Natural killer cell (primary cell): ENCODE results near the gene MN1. TPM values are rescaled to one million over a fixed set of nuclear protein-coding genes. Genes with fewer than 3 reads are reported as not detected.

Experiments
- ATAC-seq, 3 donors: fragments of 150-1000 bp in 2 of 3; fragments of 200-7000 bp in 1 of 3; cut with Tn5 transposase; 1 replicate in 1 of 3; 2 replicates in 2 of 3; pipeline ENCODE4 v1.10.0; 2021; ENCODE audit warnings: mild to moderate bottlenecking in 2 of 3, moderate library complexity in 2 of 3
- DNase-seq, 2 donors: peaks; one replicate each; pipeline versions ENCODE4 v3.0.0 to v3.0.0-alpha.2; 2013 to 2021; ENCODE audit warnings: mixed read lengths in 1 of 2
- H3K27ac ChIP-seq: one replicate; pipeline ENCODE4 v1.5.1; 2013; ENCODE audit warnings: mild to moderate bottlenecking, low read length
- H3K27me3 ChIP-seq: one replicate; pipeline ENCODE4 v1.6.1; 2013; ENCODE audit warnings: low read length; ENCODE audit not compliant: control insufficient read depth, insufficient read depth
- H3K36me3 ChIP-seq: one replicate; pipeline ENCODE4 v1.6.1; 2013; ENCODE audit warnings: low read length; ENCODE audit not compliant: control insufficient read depth, insufficient read depth
- H3K4me1 ChIP-seq: one replicate; pipeline ENCODE4 v1.6.1; 2013; ENCODE audit warnings: low read length; ENCODE audit not compliant: control insufficient read depth, insufficient read depth
- H3K4me3 ChIP-seq: one replicate; pipeline ENCODE4 v1.5.1; 2013; ENCODE audit warnings: low read length
- H3K9me3 ChIP-seq: one replicate; pipeline ENCODE4 v1.6.1; 2013; ENCODE audit warnings: low read length; ENCODE audit not compliant: control insufficient read depth, insufficient read depth
- H3K27ac Mint-ChIP-seq, 2 donors: one replicate each; pipeline ENCODE4 v1.8.0; 2022; ENCODE audit warnings: mild to moderate bottlenecking in 2 of 2, mixed read lengths in 2 of 2, moderate library complexity in 1 of 2
- H3K27me3 Mint-ChIP-seq, 2 donors: one replicate each; pipeline ENCODE4 v1.8.0; 2022; ENCODE audit warnings: low read depth in 2 of 2, mixed read lengths in 2 of 2
- H3K36me3 Mint-ChIP-seq: one replicate; pipeline ENCODE4 v1.8.0; 2022; ENCODE audit warnings: mixed read lengths
- H3K4me1 Mint-ChIP-seq, 2 donors: one replicate each; pipeline ENCODE4 v1.8.0; 2022; ENCODE audit warnings: mixed read lengths in 2 of 2
- H3K4me3 Mint-ChIP-seq: one replicate; pipeline ENCODE4 v1.8.0; 2022; ENCODE audit warnings: mild to moderate bottlenecking, moderate library complexity, mixed read lengths
- H3K9me3 Mint-ChIP-seq, 2 donors: one replicate each; pipeline ENCODE4 v1.8.0; 2022; ENCODE audit warnings: mixed read lengths in 2 of 2
- WGBS: methylation state at CpG from one replicate; pipeline ENCODE4 v1.1.7; 2013; ENCODE audit warnings: missing lambda C conversion rate; ENCODE audit not compliant: insufficient coverage; 5-methylcytosine and 5-hydroxymethylcytosine counted together
- intact Hi-C: fragments of 100-400 bp; cut with micrococcal nuclease; formaldehyde crosslinking; loops from one replicate; pipeline ENCODE4 v1.14.2; 2022
- total RNA-seq, 4 donors: library from RNA; stranded (reverse); fragments of 120-200 nt in 1 of 4; gene quantifications; one replicate each; pipeline versions ENCODE4 v1.2.3 to v1.2.4, GENCODE V29; 2013 to 2022
- TF ChIP-seq, protein P1 (sequence below): fragments of 200-600 bp; IDR thresholded peaks from one replicate; pipeline ENCODE4 v1.8.0; 2022; ENCODE audit warnings: antibody characterized with exemption

Gene MN1
- total RNA-seq, 3 donors from 2014 or later (not counting 1 experiment from before 2014, with no cell fraction given): 0.39 to 0.83 (median 0.82) TPM

DNA sequence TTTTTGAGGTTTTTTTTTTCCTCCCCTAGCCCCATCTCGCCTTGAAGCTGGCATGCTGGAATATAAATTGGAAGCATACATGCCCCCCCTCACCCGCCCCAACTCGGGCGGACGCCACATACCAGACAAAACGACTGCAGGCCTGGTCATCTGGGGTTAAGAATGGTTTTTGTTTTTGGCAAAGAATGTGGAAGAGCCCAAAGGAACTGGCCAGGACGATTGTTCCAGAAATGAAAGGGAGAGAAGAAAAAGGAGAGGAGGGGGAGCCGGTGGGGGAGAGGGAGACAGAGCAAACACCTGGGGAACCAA lies 25.0 kb downstream of the MN1 start:
- WGBS: 58% methylated on average over 8 of the region's 8 CpGs
- H3K36me3 Mint-ChIP-seq: no peaks in the 10 kb centered on the region
- no peaks in the 10 kb centered on the region for H3K27me3 Mint-ChIP-seq
- no peaks in the 10 kb centered on the region for H3K9me3 Mint-ChIP-seq
- H3K36me3 ChIP-seq: no peaks in the 10 kb centered on the region
- H3K27ac Mint-ChIP-seq: no peak overlapping the region
- DNase-seq (no peak), ATAC-seq (no peak)
- H3K4me3 ChIP-seq: no peak overlapping the region
- H3K27ac ChIP-seq: no peak overlapping the region
- no peaks in the 10 kb centered on the region for H3K27me3 ChIP-seq
- H3K4me1 Mint-ChIP-seq: no peaks in the 10 kb centered on the region
- no peaks in the 10 kb centered on the region for H3K9me3 ChIP-seq
- H3K4me1 ChIP-seq: no peaks in the 10 kb centered on the region
- TF ChIP-seq, protein P1, sequence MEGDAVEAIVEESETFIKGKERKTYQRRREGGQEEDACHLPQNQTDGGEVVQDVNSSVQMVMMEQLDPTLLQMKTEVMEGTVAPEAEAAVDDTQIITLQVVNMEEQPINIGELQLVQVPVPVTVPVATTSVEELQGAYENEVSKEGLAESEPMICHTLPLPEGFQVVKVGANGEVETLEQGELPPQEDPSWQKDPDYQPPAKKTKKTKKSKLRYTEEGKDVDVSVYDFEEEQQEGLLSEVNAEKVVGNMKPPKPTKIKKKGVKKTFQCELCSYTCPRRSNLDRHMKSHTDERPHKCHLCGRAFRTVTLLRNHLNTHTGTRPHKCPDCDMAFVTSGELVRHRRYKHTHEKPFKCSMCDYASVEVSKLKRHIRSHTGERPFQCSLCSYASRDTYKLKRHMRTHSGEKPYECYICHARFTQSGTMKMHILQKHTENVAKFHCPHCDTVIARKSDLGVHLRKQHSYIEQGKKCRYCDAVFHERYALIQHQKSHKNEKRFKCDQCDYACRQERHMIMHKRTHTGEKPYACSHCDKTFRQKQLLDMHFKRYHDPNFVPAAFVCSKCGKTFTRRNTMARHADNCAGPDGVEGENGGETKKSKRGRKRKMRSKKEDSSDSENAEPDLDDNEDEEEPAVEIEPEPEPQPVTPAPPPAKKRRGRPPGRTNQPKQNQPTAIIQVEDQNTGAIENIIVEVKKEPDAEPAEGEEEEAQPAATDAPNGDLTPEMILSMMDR: no peak
- no peak overlapping the region for H3K4me3 Mint-ChIP-seq
- intact Hi-C loops: no loop called here

GRCh38 chr22:27775758-27776649 lies 25.6 kb downstream of the MN1 start:
- Mint-ChIP-seq H3K36me3 (no peaks in the 10 kb centered on the region), H3K27ac (no peak overlapping the region), H3K4me1 (no peaks in the 10 kb centered on the region), H3K9me3 (no peaks in the 10 kb centered on the region), H3K27me3 (no peaks in the 10 kb centered on the region), H3K4me3 (no peak overlapping the region)
- Histone ChIP-seq H3K27me3 (no peaks in the 10 kb centered on the region), H3K4me3 (no peak overlapping the region), H3K27ac (no peak overlapping the region), H3K9me3 (no peaks in the 10 kb centered on the region), H3K36me3 (no peaks in the 10 kb centered on the region), H3K4me1 (no peaks in the 10 kb centered on the region)
- WGBS: 26% methylated on average over 17 of the region's 17 CpGs
- DNase-seq: no peak
- ATAC-seq: no peak
- TF ChIP-seq, protein P1: no peak
- intact Hi-C loops: no loop called here

DNA sequence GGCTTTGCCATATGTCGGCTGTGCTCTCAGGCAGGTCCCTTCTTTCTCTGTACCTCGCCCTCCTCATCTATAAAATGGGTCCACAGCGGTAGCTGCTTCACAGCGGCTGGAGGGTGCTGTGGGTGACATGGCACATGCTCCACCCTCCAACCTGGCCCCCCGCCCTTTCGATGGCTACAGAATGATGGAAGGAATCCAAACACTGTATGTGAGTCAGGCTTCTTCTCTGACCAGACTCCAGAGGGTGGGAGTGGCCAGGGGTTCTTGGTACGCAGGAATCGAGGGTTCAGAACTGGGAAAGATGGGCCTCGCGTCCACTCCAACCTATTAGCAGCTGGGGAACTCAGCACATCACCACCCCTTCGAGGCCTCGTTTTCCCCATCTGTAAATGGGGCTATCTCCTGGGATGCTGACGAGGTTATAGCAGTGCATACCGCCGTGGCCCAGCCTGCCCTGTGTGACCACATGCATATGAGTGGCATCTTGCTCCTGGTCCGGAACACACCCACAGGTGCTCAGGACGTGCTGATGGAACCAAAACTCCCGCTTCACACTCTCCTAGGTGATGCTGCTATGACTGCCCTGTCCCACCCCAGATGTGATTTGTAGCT lies 26.4 kb downstream of the MN1 start:
- TF ChIP-seq, protein P1: no peak
- Histone ChIP-seq H3K27me3 (no peaks in the 10 kb centered on the region), H3K27ac (no peak overlapping the region), H3K4me3 (no peak overlapping the region), H3K9me3 (no peaks in the 10 kb centered on the region), H3K4me1 (no peaks in the 10 kb centered on the region), H3K36me3 (no peaks in the 10 kb centered on the region)
- Mint-ChIP-seq H3K27me3 (no peaks in the 10 kb centered on the region), H3K9me3 (no peaks in the 10 kb centered on the region), H3K27ac (no peak overlapping the region), H3K4me1 (no peaks in the 10 kb centered on the region), H3K36me3 (no peaks in the 10 kb centered on the region), H3K4me3 (no peak overlapping the region)
- intact Hi-C loops: no loop called here
- WGBS: 82% methylated on average over 18 of the region's 18 CpGs
- DNase-seq (no peak), ATAC-seq (no peak)
